Fibroblast of lung (primary cell): ENCODE data around the gene MAP4K2. TPM values are rescaled to one million over a fixed set of nuclear protein-coding genes. Genes with fewer than 3 reads are reported as not detected.

Source experiments
- DNase-seq, 2 donors: peaks; one replicate each; pipeline versions ENCODE4 v3.0.0 to v3.0.0-alpha.2; 2010; ENCODE audit warnings: low read depth in 2 of 2
- H2AFZ ChIP-seq: 2 replicates; pipeline ENCODE4 v1.5.1; 2012; ENCODE audit warnings: low read length, control low read depth, inconsistent platforms
- H3K27ac ChIP-seq: 2 replicates; pipeline ENCODE4 v1.5.1; 2011; ENCODE audit warnings: low read length, control low read depth; ENCODE audit not compliant: insufficient read depth
- H3K27me3 ChIP-seq: 2 replicates; pipeline ENCODE4 v1.5.1; 2011; ENCODE audit warnings: mild to moderate bottlenecking, low read length; ENCODE audit not compliant: control insufficient read depth, insufficient read depth
- H3K36me3 ChIP-seq: 2 replicates; pipeline ENCODE4 v1.5.1; 2011; ENCODE audit warnings: low read length; ENCODE audit not compliant: control insufficient read depth, insufficient read depth
- H3K4me1 ChIP-seq: 2 replicates; pipeline ENCODE4 v1.5.1; 2011; ENCODE audit warnings: low read length; ENCODE audit not compliant: control insufficient read depth, insufficient read depth; ENCODE audit errors: extremely low read depth
- H3K4me2 ChIP-seq: 2 replicates; pipeline ENCODE4 v1.5.1; 2011; ENCODE audit warnings: low read length, control low read depth; ENCODE audit not compliant: insufficient read depth; ENCODE audit errors: extremely low read depth
- H3K4me3 ChIP-seq, 4 experiments: fragments of 200-600 bp in 1 of 4; sonication (generic) in 1 of 4; replicated peaks in 1 of 4; 2 replicates each; pipeline ENCODE4 v1.5.1; 2011 to 2016; ENCODE audit warnings: low read length in 4 of 4, low read depth in 3 of 4, mild to moderate bottlenecking in 3 of 4, control low read depth in 2 of 4, inconsistent platforms in 1 of 4, mixed read lengths in 1 of 4; ENCODE audit not compliant: insufficient read depth in 1 of 4; ENCODE audit errors: control extremely low read depth in 1 of 4
- H3K79me2 ChIP-seq: 2 replicates; pipeline ENCODE4 v1.5.1; 2012; ENCODE audit warnings: mild to moderate bottlenecking, low read length, inconsistent platforms; ENCODE audit not compliant: control insufficient read depth, insufficient read depth
- H3K9ac ChIP-seq: 2 replicates; pipeline ENCODE4 v1.5.1; 2011; ENCODE audit warnings: mild to moderate bottlenecking, low read length, control low read depth; ENCODE audit not compliant: insufficient read depth
- H3K9me3 ChIP-seq: 2 replicates; pipeline ENCODE4 v1.5.1; 2012; ENCODE audit warnings: low read depth, low read length; ENCODE audit not compliant: control insufficient read depth, insufficient read depth
- H4K20me1 ChIP-seq: 2 replicates; pipeline ENCODE4 v1.5.1; 2011; ENCODE audit warnings: low read length; ENCODE audit not compliant: control insufficient read depth, insufficient read depth; ENCODE audit errors: extremely low read depth
- EZH2 ChIP-seq: IDR thresholded peaks from 2 replicates; pipeline ENCODE4 v1.5.1; 2012; ENCODE audit warnings: low read length, control low read depth, mild to moderate bottlenecking; ENCODE audit errors: missing control alignments
- polyA plus RNA-seq, 2 donors: library from polyadenylated mRNA; depleted of rRNA in 1 of 2; stranded (reverse) in 1 of 2; unstranded in 1 of 2; fragments of >200 nt; gene quantifications; 2 replicates each; pipeline ENCODE4 v1.2.1, GENCODE V29; 2011 to 2012; ENCODE audit warnings: missing spikeins in 1 of 2
- total RNA-seq: library from RNA; depleted of rRNA; stranded (reverse); fragments of >200 nt; gene quantifications from 2 replicates; pipeline ENCODE4 v1.2.1, GENCODE V29; 2014
- TF ChIP-seq, protein P1 (sequence below), 2 donors: IDR thresholded peaks in 1 of 2; conservative IDR thresholded peaks in 1 of 2; 1 replicate in 1 of 2; 2 replicates in 1 of 2; pipeline ENCODE4 v1.5.1; 2011 to 2012; ENCODE audit warnings: low read length in 2 of 2, control low read depth in 1 of 2, inconsistent platforms in 1 of 2, low read depth in 1 of 2, mild to moderate bottlenecking in 1 of 2

Gene MAP4K2
- total and polyA plus RNA-seq, 2 donors (not counting 1 experiment from before 2014, with no cell fraction given), result 6.4 to 9.2 TPM

DNA sequence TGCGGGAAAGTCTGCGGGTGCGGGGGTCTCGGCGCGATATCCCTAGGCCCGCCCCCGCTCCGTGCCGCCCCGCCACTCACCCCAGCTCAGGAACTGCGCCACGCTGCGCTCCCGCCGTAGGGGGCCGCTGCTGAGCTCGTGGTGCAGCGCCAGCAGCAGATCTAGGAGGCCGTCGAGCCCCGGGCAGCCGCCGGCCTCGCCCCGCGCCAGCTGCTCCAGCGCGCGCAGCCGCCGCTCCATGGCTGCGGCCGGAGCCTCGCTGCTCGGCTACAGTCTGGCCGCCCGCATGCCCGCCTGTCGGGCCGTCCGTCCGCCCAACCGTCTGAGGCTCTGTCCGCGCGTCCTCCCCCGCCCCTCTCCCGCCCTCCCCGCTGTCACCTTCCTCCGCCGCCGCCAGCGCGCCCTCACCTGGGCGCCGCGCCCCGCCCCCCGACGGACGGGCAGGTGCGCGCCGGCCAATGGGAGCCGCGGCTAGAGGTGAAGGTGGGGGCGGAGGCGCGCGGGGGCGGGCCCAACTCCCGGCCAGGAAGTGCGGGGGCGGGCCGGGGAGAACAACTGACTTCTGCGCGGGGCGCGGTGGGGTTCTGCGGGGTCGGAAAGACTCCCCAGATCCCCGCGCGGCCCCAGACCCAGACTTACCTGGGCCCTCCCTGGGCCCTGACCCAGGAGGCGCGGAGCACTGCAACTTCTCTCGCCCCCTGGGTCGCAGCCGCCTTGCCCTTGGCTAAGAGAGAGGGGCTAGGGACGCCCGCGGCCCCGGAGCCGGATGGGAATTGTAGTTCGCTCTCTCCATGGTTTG lies 41.5 kb upstream of the MAP4K2 start, which contains the start of gene CDC42BPG:
Gene CDC42BPG, minus strand, starts transcription at position 324 of the 799 bp plus-strand sequence. Its CDS starts 84 bp downstream, at position 240.
- H3K4me1 ChIP-seq, result peaks cover 7% of the 10 kb centered on the region
- H3K4me3 ChIP-seq, result peak within 1 kb of the TSS in 1 of 4 experiments; percentile 34
- peak; percentile 53 to 58 for DNase-seq
- H3K9ac ChIP-seq, result peak within 1 kb of the TSS; percentile 7
- H4K20me1 ChIP-seq, result no peaks in the 10 kb centered on the region
- no peak within 1 kb of the TSS for H2AFZ ChIP-seq
- no peaks in the 10 kb centered on the region for H3K27me3 ChIP-seq
- no peak within 1 kb of the TSS for H3K27ac ChIP-seq
- no peaks in the 10 kb centered on the region for H3K9me3 ChIP-seq
- TF ChIP-seq, protein P1, sequence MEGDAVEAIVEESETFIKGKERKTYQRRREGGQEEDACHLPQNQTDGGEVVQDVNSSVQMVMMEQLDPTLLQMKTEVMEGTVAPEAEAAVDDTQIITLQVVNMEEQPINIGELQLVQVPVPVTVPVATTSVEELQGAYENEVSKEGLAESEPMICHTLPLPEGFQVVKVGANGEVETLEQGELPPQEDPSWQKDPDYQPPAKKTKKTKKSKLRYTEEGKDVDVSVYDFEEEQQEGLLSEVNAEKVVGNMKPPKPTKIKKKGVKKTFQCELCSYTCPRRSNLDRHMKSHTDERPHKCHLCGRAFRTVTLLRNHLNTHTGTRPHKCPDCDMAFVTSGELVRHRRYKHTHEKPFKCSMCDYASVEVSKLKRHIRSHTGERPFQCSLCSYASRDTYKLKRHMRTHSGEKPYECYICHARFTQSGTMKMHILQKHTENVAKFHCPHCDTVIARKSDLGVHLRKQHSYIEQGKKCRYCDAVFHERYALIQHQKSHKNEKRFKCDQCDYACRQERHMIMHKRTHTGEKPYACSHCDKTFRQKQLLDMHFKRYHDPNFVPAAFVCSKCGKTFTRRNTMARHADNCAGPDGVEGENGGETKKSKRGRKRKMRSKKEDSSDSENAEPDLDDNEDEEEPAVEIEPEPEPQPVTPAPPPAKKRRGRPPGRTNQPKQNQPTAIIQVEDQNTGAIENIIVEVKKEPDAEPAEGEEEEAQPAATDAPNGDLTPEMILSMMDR (conservative IDR thresholded peaks at IDR 0.05 in 1 of 2, IDR thresholded peaks at IDR 0.05 in 1 of 2; ENCODE audit: low read depth in 1 of 2, low read length in 2 of 2), result peak; percentile 46 to 50
- no peak for TF ChIP-seq EZH2
- no peaks in the 10 kb centered on the region for H3K36me3 ChIP-seq
- no peaks in the 10 kb centered on the region for H3K79me2 ChIP-seq
- H3K4me2 ChIP-seq, result peak within 1 kb of the TSS; percentile 5

DNA sequence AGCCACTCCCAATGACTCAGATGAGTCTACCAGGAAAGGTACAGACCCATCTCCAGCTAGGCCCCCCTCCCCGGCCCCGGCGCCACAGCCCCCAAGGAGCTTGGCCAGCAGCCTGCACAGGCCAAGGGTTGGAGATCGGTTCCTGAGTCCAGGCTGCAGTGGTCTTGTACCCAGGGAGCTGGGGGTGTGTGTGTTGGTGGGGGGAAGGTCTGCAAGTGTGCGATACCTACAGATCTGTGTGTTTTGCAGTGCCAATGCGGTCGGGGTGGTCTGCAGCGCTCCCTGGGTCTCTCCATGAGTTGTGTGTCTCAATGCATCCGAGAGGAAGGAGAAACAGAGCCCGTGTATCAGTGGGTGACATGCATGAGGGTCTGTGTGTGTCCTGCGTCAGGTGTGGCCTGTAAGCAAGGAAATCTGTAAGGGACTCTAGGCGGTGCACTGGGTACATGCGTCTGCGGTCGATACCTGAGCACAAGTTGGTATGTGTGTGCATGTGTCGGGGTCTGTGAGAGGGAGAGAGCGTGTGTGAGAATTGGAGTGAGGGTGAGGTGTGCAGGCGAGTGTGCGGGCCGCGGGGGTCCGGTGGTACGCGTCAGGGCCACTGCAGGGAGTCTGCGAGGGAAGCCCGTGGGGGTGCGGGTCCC lies 40.8 kb upstream of the MAP4K2 start:
- Histone ChIP-seq H3K4me1 (peaks cover 7% of the 10 kb centered on the region), H3K9me3 (no peaks in the 10 kb centered on the region), H3K4me3 (no peak overlapping the region), H3K4me2 (no peak overlapping the region), H2AFZ (no peak overlapping the region), H3K27me3 (no peaks in the 10 kb centered on the region), H3K9ac (no peak overlapping the region), H3K36me3 (no peaks in the 10 kb centered on the region), H3K79me2 (no peaks in the 10 kb centered on the region), H3K27ac (no peak overlapping the region), H4K20me1 (no peaks in the 10 kb centered on the region)
- TF ChIP-seq, protein P1 (conservative IDR thresholded peaks at IDR 0.05 in 1 of 2, IDR thresholded peaks at IDR 0.05 in 1 of 2; ENCODE audit: low read depth in 1 of 2, low read length in 2 of 2), result no peak
- TF ChIP-seq EZH2, result no peak
- no peak for DNase-seq
